HFF-Myc (cell line): ENCODE data around the gene ATP9A.
A peak's percentile ranks its signal among the peaks of the same experiment; 100 is the strongest.
"Not testable (repeated sequence)": the region's sequence is repeated elsewhere in the genome, so short reads cannot be mapped to it uniquely, and the experiment has no call there.

Experiments
- DNase-seq: peaks from one replicate; pipeline ENCODE4 v3.0.0-alpha.2; 2011; ENCODE audit warnings: low read depth; ENCODE audit errors: extremely low read depth
- H3K4me3 ChIP-seq: replicated peaks from 2 replicates; pipeline ENCODE4 v1.5.1; 2011; ENCODE audit warnings: low read depth, mild to moderate bottlenecking, control low read depth, low read length
- CTCF ChIP-seq: IDR thresholded peaks from 2 replicates; pipeline ENCODE4 v1.5.1; 2012; ENCODE audit warnings: mild to moderate bottlenecking, low read depth, low read length, control low read depth; ENCODE audit errors: missing control alignments

The ATP9A gene

GRCh38 chr20:51661609-51662178 is 106.5 kb downstream of the ATP9A start:
- H3K4me3 ChIP-seq: no peak overlapping the region
- TF ChIP-seq CTCF: no peak
- DNase-seq: peak; percentile 41

GRCh38 chr20:51660672-51661608 is 107.2 kb downstream of the ATP9A start:
- H3K4me3 ChIP-seq: no peak overlapping the region
- TF ChIP-seq CTCF: no peak
- peak; percentile 99 for DNase-seq

GRCh38 chr20:51659491-51660050 is 108.6 kb downstream of the ATP9A start:
- no peak for TF ChIP-seq CTCF
- no peak overlapping the region for H3K4me3 ChIP-seq
- no peak for DNase-seq

GRCh38 chr20:51656726-51657260 is 111.4 kb downstream of the ATP9A start:
- no peak for DNase-seq
- H3K4me3 ChIP-seq: no peak overlapping the region
- no peak for TF ChIP-seq CTCF

GRCh38 chr20:51656089-51656488 is 112.1 kb downstream of the ATP9A start:
- H3K4me3 ChIP-seq: not testable (repeated sequence)

GRCh38 chr20:51654495-51654894 is 113.7 kb downstream of the ATP9A start:
- DNase-seq: no peak
- no peak overlapping the region for H3K4me3 ChIP-seq
- TF ChIP-seq CTCF: no peak

More at GRCh38 chr20:51656089-51656488, 112.1 kb downstream of the ATP9A start:
- not testable (repeated sequence) for DNase-seq

GRCh38 chr20:51654060-51654459 is 114.1 kb downstream of the ATP9A start:
- no peak overlapping the region for H3K4me3 ChIP-seq
- no peak for DNase-seq
- TF ChIP-seq CTCF: no peak
